Testis (tissue), 3 donors: ENCODE measurements around the gene MFGE8. TPM values are rescaled to one million over a fixed set of nuclear protein-coding genes. Genes with fewer than 3 reads are reported as not detected.

Source experiments
- DNase-seq: peaks from one replicate; pipeline ENCODE4 v3.0.0-alpha.2; 2019
- H3K27ac ChIP-seq, 2 donors: fragments of 200-600 bp; sonication (generic); one replicate each; pipeline ENCODE4 v1.5.1; 2019
- H3K27me3 ChIP-seq: fragments of 200-600 bp; sonication (generic); one replicate; pipeline ENCODE4 v1.5.1; 2019
- H3K36me3 ChIP-seq: fragments of 200-600 bp; sonication (generic); one replicate; pipeline ENCODE4 v1.5.1; 2017; ENCODE audit warnings: low read depth; ENCODE audit errors: missing control alignments
- H3K4me1 ChIP-seq: fragments of 200-600 bp; sonication (generic); one replicate; pipeline ENCODE4 v1.5.1; 2019
- H3K4me3 ChIP-seq, 2 donors: fragments of 200-600 bp; sonication (generic); one replicate each; pipeline ENCODE4 v1.5.1; 2017 to 2019
- H3K9me3 ChIP-seq: fragments of 200-600 bp; sonication (generic); one replicate; pipeline ENCODE4 v1.5.1; 2017
- POLR2A ChIP-seq: fragments of 450-650 bp; IDR thresholded peaks from one replicate; pipeline ENCODE4 v1.6.1; 2017; ENCODE audit warnings: antibody characterized with exemption, mild to moderate bottlenecking, moderate library complexity
- WGBS, 2 donors: methylation state at CpG; one replicate each; pipeline ENCODE4 v1.1.5; 2018; 5-methylcytosine and 5-hydroxymethylcytosine counted together
- intact Hi-C: fragments of 100-400 bp; cut with DNase I; formaldehyde crosslinking; loops from one replicate; pipeline ENCODE4 v1.15.1; 2023; ENCODE audit warnings: low total_unique reads
- polyA plus RNA-seq: library from polyadenylated mRNA; stranded (reverse); fragments of 350-450 nt; fragmentation: Illumina TruSeq; extraction: RNeasy Lipid Tissue Mini Kit (QIAGEN cat#74804); gene quantifications from one replicate; pipeline ENCODE4 v1.2.3, GENCODE V29; 2014; ENCODE audit warnings: low read depth, low replicate concordance; ENCODE audit not compliant: insufficient read depth
- total RNA-seq, 2 donors: library from RNA; depleted of rRNA; stranded (reverse); fragments of >200 nt; gene quantifications; one replicate each; pipeline ENCODE4 v1.2.3, GENCODE V29; 2016
- TF ChIP-seq, protein P1 (sequence below), 3 experiments: fragments of 450-650 bp in 2 of 3; fragments of 200-600 bp in 1 of 3; sonication (generic) in 1 of 3; IDR thresholded peaks; one replicate each; pipeline ENCODE4 v1.5.1; 2016 to 2019; ENCODE audit warnings: antibody characterized with exemption in 3 of 3, mild to moderate bottlenecking in 2 of 3, moderate library complexity in 1 of 3

MFGE8 gene
- total and polyA plus RNA-seq, 3 donors from 2014 or later, result 137 to 260 (median 163) TPM

DNA sequence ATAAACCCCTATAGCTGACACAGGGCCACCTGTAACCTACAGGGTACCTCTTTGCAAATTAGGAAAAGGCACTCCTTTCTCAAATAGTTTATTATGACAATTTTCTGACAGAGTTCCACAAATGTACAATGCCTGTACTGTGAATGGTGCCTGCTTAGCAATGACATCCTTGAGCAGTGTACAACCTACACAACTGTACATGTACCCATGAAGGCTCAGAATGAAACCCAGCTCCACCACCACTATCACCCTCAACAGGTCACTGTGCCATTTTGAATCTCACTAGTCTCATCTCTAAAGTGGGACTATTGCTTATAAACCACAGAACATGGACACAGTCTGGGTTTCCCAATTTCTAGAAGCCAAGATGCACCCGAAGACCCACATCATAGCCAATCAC lies 7.0 kb downstream of the MFGE8 start:
- intact Hi-C loops, result loop anchor here (10.0 kb wide), 1 partner anchor 109 kb away; no protein-coding TSS in a partner anchor
- DNase-seq, result no peak
- Histone ChIP-seq H3K27ac (no peak overlapping the region), H3K9me3 (no peaks in the 10 kb centered on the region), H3K4me3 (no peak overlapping the region), H3K4me1 (peaks cover 7% of the 10 kb centered on the region), H3K27me3 (no peaks in the 10 kb centered on the region), H3K36me3 (no peaks in the 10 kb centered on the region)
- no peak for TF ChIP-seq POLR2A
- TF ChIP-seq, protein P1, sequence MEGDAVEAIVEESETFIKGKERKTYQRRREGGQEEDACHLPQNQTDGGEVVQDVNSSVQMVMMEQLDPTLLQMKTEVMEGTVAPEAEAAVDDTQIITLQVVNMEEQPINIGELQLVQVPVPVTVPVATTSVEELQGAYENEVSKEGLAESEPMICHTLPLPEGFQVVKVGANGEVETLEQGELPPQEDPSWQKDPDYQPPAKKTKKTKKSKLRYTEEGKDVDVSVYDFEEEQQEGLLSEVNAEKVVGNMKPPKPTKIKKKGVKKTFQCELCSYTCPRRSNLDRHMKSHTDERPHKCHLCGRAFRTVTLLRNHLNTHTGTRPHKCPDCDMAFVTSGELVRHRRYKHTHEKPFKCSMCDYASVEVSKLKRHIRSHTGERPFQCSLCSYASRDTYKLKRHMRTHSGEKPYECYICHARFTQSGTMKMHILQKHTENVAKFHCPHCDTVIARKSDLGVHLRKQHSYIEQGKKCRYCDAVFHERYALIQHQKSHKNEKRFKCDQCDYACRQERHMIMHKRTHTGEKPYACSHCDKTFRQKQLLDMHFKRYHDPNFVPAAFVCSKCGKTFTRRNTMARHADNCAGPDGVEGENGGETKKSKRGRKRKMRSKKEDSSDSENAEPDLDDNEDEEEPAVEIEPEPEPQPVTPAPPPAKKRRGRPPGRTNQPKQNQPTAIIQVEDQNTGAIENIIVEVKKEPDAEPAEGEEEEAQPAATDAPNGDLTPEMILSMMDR (IDR thresholded peaks at IDR 0.05), result no peak
- WGBS, 2 donors, result 100% methylated on average over 1 of the region's 1 CpG

DNA sequence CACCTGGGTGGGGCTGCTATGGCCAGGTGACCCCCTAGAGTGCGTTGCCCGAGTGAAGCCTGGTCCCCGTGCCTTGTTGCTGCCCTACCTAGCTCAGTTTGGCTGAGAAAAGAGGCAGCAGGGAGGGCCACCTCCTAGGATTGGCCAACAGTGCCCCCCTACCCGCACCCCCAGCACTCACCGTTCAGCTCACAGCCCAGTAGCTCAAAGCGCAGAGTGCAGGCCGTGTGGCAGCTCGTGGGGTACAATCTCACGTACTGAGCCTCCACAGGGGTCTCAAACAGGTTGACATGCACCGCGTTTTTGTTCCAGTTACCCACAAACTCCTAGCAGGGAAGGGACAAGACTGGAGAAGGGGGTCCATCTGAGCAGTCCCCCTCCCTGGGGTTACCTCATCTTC lies 7.6 kb downstream of the MFGE8 start:
- peaks cover 7% of the 10 kb centered on the region for H3K4me1 ChIP-seq
- H3K9me3 ChIP-seq, result no peaks in the 10 kb centered on the region
- H3K27me3 ChIP-seq, result no peaks in the 10 kb centered on the region
- no peak for DNase-seq
- intact Hi-C loops, result loop anchor here (10.0 kb wide), 1 partner anchor 109 kb away; no protein-coding TSS in a partner anchor
- H3K4me3 ChIP-seq, result no peak overlapping the region
- TF ChIP-seq, protein P1 (IDR thresholded peaks at IDR 0.05), result no peak
- no peak for TF ChIP-seq POLR2A
- WGBS, 2 donors, result 88 to 94% methylated on average over 9 to 11 of the region's 11 CpGs
- no peaks in the 10 kb centered on the region for H3K36me3 ChIP-seq
- H3K27ac ChIP-seq, result no peak overlapping the region

DNA sequence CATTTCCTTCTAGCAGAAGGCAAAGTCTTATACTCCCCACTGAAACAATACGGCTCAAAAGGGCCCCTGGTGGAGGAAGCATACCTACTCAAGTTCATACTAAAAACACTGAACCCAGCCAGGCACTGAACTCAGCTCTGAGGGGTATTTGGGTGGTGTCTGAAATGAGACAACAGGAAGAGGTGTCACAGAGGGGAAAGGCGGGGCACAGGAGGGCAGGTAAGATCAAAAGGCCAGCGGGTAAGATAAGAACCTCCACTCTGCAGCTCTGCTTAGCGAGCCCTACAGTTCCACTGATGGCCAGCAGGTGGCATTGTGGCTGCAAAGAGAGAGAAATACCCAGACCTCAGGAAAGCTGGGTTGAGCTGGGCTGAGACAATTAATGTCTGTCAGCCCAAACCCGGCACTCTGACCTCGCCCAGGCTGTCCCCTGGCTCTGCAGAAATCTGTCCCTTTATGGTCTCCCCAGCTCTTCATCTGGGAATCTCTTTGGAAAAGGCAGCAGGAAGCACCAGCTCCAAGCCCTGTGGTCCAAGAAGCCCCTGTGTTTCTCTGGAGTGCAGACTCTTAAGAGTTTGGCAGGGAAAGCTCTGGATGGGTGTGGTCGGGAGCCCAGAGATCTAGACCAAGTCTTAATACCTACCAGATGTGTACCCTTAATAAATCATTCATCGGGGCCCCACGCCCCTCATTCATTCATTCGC lies 8.4 kb downstream of the MFGE8 start:
- H3K4me3 ChIP-seq, result no peak overlapping the region
- no peak overlapping the region for H3K27ac ChIP-seq
- intact Hi-C loops, result loop anchor here (10.0 kb wide), 1 partner anchor 110 kb away; no protein-coding TSS in a partner anchor

DNA sequence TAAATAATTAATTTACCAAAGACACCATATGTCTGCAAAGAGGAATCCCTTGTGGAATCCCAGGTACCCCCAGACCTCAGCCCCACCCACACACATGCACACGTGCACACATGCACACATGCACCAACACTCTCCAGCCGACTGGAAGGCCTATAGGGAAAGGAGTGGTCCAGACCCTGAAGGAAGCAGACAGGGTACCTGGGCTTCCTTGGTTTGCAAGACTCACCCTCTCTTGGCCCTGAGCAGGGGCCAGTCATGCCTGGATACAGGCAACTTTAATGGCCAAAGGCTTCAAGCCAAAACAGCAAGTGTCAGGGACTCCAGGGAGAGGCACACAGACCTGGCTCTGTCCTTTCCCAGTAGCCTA lies 8.9 kb downstream of the MFGE8 start:
- H3K9me3 ChIP-seq, result no peaks in the 10 kb centered on the region
- no peaks in the 10 kb centered on the region for H3K27me3 ChIP-seq
- no peaks in the 10 kb centered on the region for H3K36me3 ChIP-seq
- H3K4me3 ChIP-seq, result no peak overlapping the region
- intact Hi-C loops, result loop anchor here (10.0 kb wide), 1 partner anchor 111 kb away; no protein-coding TSS in a partner anchor
- H3K27ac ChIP-seq, result no peak overlapping the region
- TF ChIP-seq, protein P1 (IDR thresholded peaks at IDR 0.05), result no peak
- TF ChIP-seq POLR2A, result no peak
- 79 to 90% methylated on average over 1 to 2 of the region's 2 CpGs for WGBS, 2 donors
- H3K4me1 ChIP-seq, result peaks cover 3% of the 10 kb centered on the region
- no peak for DNase-seq

More for the DNA sequence above, 8.4 kb downstream of the MFGE8 start:
- TF ChIP-seq, protein P1 (IDR thresholded peaks at IDR 0.05), result peak; percentile 93 to 98 (median 96)
- no peak for TF ChIP-seq POLR2A
- Histone ChIP-seq H3K9me3 (no peaks in the 10 kb centered on the region), H3K36me3 (no peaks in the 10 kb centered on the region), H3K27me3 (no peaks in the 10 kb centered on the region), H3K4me1 (peaks cover 3% of the 10 kb centered on the region)
- 25 to 41% methylated on average over 10 of the region's 10 CpGs for WGBS, 2 donors
- peak; percentile 90 for DNase-seq
